Activated CD4-positive, alpha-beta T cell treated with anti-CD3 and anti-CD28 coated beads, Interleukin-2, amount 10 ng/mL, durations not matched to agents 7 days and 5 days (primary cell): ENCODE measurements around the gene NDST1. TPM values are rescaled to one million over a fixed set of nuclear protein-coding genes. Genes with fewer than 3 reads are reported as not detected.

Source experiments
- CTCF ChIA-PET: fragments of 350-600 bp; sonication (Branson Sonifier 250); formaldehyde crosslinking; loops from one replicate; lab custom pipeline; 2021; ENCODE audit warnings: antibody characterized with exemption; lab: Charles Lee
- POLR2A ChIA-PET: fragments of 350-600 bp; sonication (Branson Sonifier 250); formaldehyde crosslinking; loops from one replicate; lab custom pipeline; 2021; ENCODE audit warnings: antibody characterized with exemption; lab: Charles Lee
- DNase-seq: peaks from one replicate; pipeline ENCODE4 v3.0.0-alpha.2; 2020
- H3K27ac Mint-ChIP-seq: one replicate; pipeline ENCODE4 v1.8.0; 2021; ENCODE audit warnings: mild to moderate bottlenecking, moderate library complexity, mixed read lengths
- H3K27me3 Mint-ChIP-seq: one replicate; pipeline ENCODE4 v1.8.0; 2021; ENCODE audit warnings: mixed read lengths
- H3K36me3 Mint-ChIP-seq: one replicate; pipeline ENCODE4 v1.8.0; 2021; ENCODE audit warnings: low read depth, mixed read lengths
- H3K4me1 Mint-ChIP-seq: one replicate; pipeline ENCODE4 v1.8.0; 2021; ENCODE audit warnings: mixed read lengths
- H3K4me3 Mint-ChIP-seq: one replicate; pipeline ENCODE4 v1.8.0; 2021; ENCODE audit warnings: mild to moderate bottlenecking, moderate library complexity, mixed read lengths
- H3K9me3 Mint-ChIP-seq: one replicate; pipeline ENCODE4 v1.8.0; 2021; ENCODE audit warnings: mixed read lengths
- total RNA-seq, 2 experiments: library from RNA; stranded (reverse); gene quantifications; one replicate each; pipeline ENCODE4 v1.2.3, GENCODE V29; 2021

NDST1 gene
- total RNA-seq, 2 experiments from 2014 or later = 0.50 to 0.71 TPM

DNA sequence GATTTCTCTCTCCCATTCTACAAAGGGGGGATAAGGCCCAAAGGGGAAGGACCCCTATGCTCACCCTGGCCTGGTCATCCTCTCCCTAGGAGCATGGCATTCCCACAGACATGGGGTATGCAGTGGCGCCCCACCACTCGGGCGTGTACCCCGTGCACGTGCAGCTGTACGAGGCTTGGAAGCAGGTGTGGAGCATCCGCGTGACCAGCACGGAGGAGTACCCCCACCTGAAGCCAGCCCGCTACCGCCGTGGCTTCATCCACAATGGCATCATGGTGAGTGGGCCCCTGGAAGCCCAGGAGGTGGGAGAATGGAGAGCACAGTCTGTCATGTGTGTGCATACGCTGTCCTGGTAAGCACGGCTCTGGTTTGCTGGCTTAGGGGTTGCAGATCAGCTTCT is 27.7 kb downstream of the NDST1 start:
- POLR2A ChIA-PET = no interaction called here
- Mint-ChIP-seq H3K27ac (no peak overlapping the region), H3K4me3 (no peak overlapping the region), H3K27me3 (no peaks in the 10 kb centered on the region), H3K4me1 (no peaks in the 10 kb centered on the region), H3K9me3 (no peaks in the 10 kb centered on the region), H3K36me3 (no peaks in the 10 kb centered on the region)
- CTCF ChIA-PET = interaction anchor here (0.7 to 3.1 kb wide), 3 partner anchors 10 to 19 kb away, joined by 3 to 7 read pairs (median 3); no protein-coding TSS in a partner anchor
- no peak for DNase-seq

DNA sequence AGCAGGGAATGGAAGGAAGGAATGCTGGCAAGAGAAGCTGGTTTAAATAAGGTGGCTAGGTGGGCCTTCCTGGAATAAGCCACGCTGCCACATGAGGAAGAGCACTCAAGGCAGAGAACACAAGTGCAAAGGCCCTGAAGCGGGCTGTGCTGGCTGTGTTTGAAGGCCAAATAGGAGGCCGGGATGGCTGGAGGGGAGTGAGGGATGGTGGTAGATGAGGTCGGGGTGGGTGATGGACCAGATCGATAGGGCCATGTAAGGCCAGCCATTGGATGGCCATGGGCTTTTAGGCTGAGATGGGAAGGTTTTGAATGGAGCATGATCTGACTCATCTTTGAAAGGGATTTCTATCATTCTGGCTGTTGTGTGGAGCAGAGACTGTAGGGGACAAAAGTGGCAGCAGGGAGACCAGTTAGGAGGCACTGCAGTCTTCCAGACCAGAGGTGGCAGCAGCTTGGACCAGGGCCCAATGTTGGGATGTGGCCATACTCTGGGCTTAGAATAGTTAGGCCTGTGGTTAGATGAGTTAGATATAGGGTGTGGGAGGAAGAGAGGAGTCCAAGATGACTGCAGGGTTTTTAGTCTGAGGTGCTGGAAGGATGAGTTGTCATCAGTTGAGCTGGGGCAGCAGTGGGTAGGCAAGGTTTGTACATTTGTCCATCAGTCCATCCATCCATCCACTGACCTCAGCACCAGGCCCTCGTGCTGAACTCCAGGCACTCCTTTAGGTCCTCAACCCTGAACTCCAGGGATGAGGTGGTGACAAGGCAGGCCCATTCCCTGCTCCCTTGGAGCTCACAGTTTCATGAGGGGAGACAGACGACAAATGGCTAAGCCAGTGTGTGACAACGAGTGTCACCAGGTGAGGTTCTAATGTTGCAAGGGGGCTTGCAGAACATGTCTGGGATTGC is 30.3 kb downstream of the NDST1 start:
- no peak for DNase-seq
- Mint-ChIP-seq H3K36me3 (no peaks in the 10 kb centered on the region), H3K27me3 (no peaks in the 10 kb centered on the region), H3K9me3 (no peaks in the 10 kb centered on the region), H3K27ac (no peak overlapping the region), H3K4me3 (no peak overlapping the region), H3K4me1 (no peaks in the 10 kb centered on the region)
- CTCF ChIA-PET = no interaction called here
- POLR2A ChIA-PET = no interaction called here

DNA sequence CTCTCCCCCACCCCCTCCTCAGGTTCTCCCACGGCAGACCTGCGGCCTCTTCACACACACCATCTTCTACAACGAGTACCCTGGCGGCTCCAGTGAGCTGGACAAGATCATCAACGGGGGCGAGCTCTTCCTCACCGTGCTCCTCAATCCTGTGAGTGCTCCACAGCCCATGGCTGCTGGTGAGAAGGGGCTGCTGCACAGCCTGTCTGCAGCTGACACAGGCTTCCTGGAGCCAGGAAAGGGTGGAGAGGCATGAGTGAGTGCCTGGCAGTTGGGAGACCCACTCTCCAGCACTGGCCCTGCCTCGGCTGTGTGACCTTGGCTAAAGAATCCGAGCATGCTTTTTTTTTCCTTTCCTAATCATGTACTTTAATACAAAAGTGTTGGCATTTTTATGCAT is 31.3 kb downstream of the NDST1 start:
- ChIA-PET POLR2A (no interaction called here), CTCF (no interaction called here)
- Mint-ChIP-seq H3K27me3 (no peaks in the 10 kb centered on the region), H3K4me3 (no peak overlapping the region), H3K4me1 (no peaks in the 10 kb centered on the region), H3K9me3 (no peaks in the 10 kb centered on the region), H3K36me3 (no peaks in the 10 kb centered on the region), H3K27ac (no peak overlapping the region)
- DNase-seq = no peak

DNA sequence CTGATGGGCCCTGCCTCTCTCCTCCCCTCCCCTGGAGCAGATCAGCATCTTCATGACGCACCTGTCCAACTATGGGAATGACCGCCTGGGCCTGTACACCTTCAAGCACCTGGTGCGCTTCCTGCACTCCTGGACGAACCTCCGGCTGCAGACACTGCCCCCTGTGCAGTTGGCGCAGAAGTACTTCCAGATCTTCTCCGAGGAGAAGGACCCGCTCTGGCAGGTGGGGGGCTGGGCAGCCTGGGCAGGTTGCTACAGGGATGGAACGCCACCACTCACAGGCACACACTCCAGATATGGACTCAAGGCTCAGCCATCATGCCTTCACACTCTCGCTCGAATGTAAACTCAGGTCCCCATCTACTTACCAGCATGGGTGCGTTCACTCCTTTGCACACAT is 32.1 kb downstream of the NDST1 start:
- no peaks in the 10 kb centered on the region for H3K27me3 Mint-ChIP-seq
- ChIA-PET POLR2A (no interaction called here), CTCF (no interaction called here)
- DNase-seq = no peak
- H3K4me3 Mint-ChIP-seq = no peak overlapping the region
- no peak overlapping the region for H3K27ac Mint-ChIP-seq
- H3K9me3 Mint-ChIP-seq = no peaks in the 10 kb centered on the region
- no peaks in the 10 kb centered on the region for H3K36me3 Mint-ChIP-seq
- H3K4me1 Mint-ChIP-seq = no peaks in the 10 kb centered on the region

DNA sequence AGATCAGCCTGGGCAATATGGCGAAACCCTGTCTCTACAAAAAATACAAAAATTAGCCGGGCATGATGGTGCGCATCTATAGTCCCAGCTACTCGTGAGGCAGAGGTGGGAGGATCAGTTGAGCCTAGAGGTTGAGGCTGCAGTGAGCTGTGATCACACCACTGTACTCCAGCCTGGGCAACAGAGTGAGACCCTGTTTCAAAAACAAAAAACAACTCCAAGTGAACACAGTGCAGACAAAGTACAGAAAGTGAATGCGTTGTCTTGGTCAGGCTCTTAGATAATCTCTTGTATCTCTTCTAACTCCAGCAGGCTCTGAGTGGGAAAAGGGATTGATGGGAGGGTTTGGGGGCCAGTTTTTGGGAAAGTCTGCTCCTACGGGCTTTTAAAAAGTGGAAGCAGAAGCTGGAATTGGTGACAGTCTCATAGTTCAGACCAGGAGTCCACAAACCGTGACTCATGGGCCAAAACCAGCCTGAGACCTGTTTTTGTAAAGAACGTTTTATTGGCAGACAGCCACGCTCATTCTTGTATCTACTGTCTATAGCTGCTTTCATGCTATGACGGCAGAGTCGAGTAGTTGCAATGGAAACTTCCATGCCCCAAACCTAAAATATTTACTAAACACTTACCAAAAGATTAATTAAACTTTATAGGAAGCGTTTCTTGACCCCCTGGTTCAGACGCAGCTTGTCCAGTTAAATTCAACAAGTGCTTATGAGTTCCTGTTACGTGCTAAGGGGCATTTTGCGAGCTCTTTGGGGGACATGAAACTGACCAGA is 32.9 kb downstream of the NDST1 start:
- Mint-ChIP-seq H3K4me1 (no peaks in the 10 kb centered on the region), H3K27me3 (no peaks in the 10 kb centered on the region), H3K27ac (no peak overlapping the region), H3K4me3 (no peak overlapping the region), H3K36me3 (no peaks in the 10 kb centered on the region), H3K9me3 (no peaks in the 10 kb centered on the region)
- no peak for DNase-seq
- ChIA-PET CTCF (interaction anchor here (0.8 kb wide), 1 partner anchor 81 kb away, joined by 3 read pairs; no protein-coding TSS in a partner anchor), POLR2A (no interaction called here)

DNA sequence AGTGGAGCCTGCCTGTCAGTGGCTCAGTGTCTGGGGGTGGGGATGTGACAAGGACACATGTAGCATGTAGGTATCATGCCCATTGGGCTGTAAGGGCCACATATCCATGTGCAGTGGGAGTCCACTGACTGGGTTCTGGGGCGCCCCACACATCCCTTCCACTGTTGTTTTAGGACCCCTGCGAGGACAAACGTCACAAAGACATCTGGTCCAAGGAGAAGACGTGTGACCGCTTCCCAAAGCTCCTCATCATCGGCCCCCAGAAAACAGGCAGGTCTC is 33.4 kb downstream of the NDST1 start:
- no peak for DNase-seq
- H3K4me3 Mint-ChIP-seq = no peak overlapping the region
- POLR2A ChIA-PET = no interaction called here
- H3K9me3 Mint-ChIP-seq = no peaks in the 10 kb centered on the region
- H3K27me3 Mint-ChIP-seq = no peaks in the 10 kb centered on the region
- no peaks in the 10 kb centered on the region for H3K4me1 Mint-ChIP-seq
- H3K27ac Mint-ChIP-seq = no peak overlapping the region
- H3K36me3 Mint-ChIP-seq = no peaks in the 10 kb centered on the region
- CTCF ChIA-PET = interaction anchor here (0.8 kb wide), 1 partner anchor 82 kb away, joined by 3 read pairs; no protein-coding TSS in a partner anchor

DNA sequence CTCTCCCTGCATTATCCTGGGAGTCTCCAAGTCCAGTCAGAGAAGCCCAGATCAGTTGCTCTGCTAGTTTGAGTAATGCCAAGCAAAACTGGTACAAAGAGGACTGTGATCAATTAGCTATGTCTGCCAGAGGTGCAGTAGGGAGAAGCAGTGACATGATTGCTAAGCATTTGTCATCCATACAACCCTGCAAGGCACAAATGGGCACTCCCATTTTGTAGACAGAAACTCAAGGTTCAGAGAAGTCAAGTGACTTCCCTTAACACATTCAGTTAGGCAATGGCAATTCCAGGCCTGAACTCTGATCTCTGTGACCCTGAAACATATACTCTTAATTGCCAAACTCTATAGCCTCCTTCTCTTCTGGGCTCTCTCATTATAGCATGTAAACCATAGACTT is 34.0 kb downstream of the NDST1 start:
- H3K4me3 Mint-ChIP-seq = no peak overlapping the region
- CTCF ChIA-PET = no interaction called here

DNA sequence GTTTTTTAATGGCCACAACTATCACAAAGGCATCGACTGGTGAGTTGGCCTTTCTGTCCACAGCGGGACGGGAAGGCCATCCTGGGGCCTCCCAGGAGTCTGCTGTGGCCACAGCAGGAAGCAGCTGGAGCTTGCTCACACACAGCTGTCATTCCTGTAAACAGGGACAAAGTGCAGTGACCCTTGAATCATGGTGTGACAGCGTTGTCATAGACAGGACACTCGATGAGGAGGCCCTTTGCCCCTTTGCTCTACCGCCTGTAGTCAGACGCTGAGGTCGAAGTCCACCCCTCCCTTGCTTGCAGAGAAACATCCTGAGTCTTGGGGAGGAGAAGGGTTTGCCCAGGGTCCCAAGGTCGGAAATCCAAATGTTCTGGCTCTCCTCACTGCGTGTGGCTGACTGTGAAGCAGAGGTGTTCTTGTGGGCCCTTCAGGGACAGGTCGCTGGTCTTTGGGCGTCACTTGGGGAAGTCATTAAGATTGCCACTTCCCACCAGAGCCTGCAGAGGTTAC is 35.1 kb downstream of the NDST1 start:
- H3K9me3 Mint-ChIP-seq = no peaks in the 10 kb centered on the region
- H3K4me3 Mint-ChIP-seq = no peak overlapping the region
- DNase-seq = no peak
- H3K27me3 Mint-ChIP-seq = no peaks in the 10 kb centered on the region
- ChIA-PET CTCF (interaction anchor here (0.6 kb wide), 1 partner anchor 64 kb away, joined by 3 read pairs; no protein-coding TSS in a partner anchor), POLR2A (no interaction called here)
- H3K4me1 Mint-ChIP-seq = no peaks in the 10 kb centered on the region
- no peaks in the 10 kb centered on the region for H3K36me3 Mint-ChIP-seq
- no peak overlapping the region for H3K27ac Mint-ChIP-seq

More for the DNA sequence above, 34.0 kb downstream of the NDST1 start:
- no peaks in the 10 kb centered on the region for H3K4me1 Mint-ChIP-seq
- no peak overlapping the region for H3K27ac Mint-ChIP-seq
- DNase-seq = no peak
- no peaks in the 10 kb centered on the region for H3K9me3 Mint-ChIP-seq
- POLR2A ChIA-PET = no interaction called here
- no peaks in the 10 kb centered on the region for H3K27me3 Mint-ChIP-seq
- no peaks in the 10 kb centered on the region for H3K36me3 Mint-ChIP-seq

DNA sequence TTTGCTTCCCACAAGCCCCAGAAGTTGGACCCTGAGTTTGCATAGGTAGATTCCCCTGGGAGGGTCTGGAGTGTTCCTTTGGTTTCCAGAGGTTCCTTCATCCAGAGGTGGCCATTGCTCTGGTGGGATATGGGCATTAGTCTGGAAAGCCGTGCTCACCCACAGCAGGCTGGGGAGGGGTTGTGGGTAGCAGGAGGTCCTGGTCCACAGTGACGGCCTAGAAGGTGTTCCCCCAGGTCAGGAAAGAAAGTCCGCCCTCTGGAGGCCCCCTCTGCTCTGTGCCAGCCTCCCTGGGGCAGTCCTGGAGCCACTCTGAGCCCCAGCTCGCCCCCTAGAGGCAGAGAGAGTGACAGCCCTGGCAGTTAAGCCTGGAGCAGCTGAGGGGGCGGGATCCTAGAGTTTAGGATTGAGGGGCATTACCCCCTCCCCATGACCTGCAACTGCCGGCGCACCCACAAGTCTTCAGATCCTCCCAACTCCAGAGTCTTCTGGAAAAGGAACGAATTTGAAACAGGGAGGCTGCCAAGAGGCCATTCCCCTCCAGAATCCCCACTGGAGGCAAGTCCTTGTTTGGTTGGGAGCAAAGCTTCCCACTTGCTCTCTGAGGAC is 36.8 kb downstream of the NDST1 start:
- Mint-ChIP-seq H3K27ac (no peak overlapping the region), H3K4me1 (no peaks in the 10 kb centered on the region), H3K36me3 (no peaks in the 10 kb centered on the region), H3K4me3 (no peak overlapping the region), H3K27me3 (no peaks in the 10 kb centered on the region), H3K9me3 (no peaks in the 10 kb centered on the region)
- CTCF ChIA-PET = interaction anchor here (0.6 to 1.9 kb wide), 7 partner anchors 9 to 302 kb away, joined by 3 to 7 read pairs (median 4); partner anchors contain the start of gene IRGM
- POLR2A ChIA-PET = no interaction called here
- DNase-seq = peak; percentile 68

DNA sequence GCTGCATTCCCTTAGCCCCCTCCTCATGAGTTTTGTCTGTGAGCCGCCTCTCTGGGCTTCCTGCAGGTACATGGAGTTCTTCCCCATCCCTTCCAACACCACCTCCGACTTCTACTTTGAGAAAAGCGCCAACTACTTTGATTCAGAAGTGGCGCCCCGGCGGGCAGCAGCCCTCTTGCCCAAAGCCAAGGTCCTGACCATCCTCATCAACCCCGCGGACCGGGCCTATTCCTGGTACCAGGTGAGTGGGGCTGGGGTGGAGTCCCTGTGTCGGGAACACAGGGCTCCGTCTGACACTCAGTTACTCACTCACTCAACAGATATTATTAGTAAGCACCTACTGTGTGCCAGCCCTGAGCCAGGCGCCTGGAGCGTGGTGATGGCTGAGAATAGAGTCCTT is 37.3 kb downstream of the NDST1 start:
- Mint-ChIP-seq H3K9me3 (no peaks in the 10 kb centered on the region), H3K36me3 (no peaks in the 10 kb centered on the region), H3K27ac (no peak overlapping the region), H3K4me3 (no peak overlapping the region), H3K27me3 (no peaks in the 10 kb centered on the region), H3K4me1 (no peaks in the 10 kb centered on the region)
- ChIA-PET CTCF (interaction anchor here (0.6 to 1.9 kb wide), 7 partner anchors 8 to 301 kb away, joined by 3 to 7 read pairs (median 4); partner anchors contain the start of gene IRGM), POLR2A (no interaction called here)
- DNase-seq = no peak

DNA sequence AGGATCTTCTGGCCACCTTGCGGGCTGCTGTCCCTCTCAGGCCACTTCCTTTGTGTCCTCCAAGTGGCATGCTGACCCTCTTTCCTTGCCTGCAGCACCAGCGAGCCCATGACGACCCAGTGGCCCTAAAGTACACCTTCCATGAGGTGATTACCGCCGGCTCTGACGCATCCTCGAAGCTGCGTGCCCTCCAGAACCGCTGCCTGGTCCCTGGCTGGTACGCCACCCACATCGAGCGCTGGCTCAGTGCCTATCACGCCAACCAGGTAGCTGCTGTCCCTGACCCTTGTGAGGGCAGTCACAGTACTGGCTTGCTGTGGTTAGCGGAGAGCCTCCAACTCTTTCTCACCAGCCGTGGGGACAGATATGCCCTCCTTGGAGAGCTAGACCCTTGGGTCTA is 40.2 kb downstream of the NDST1 start:
- Mint-ChIP-seq H3K4me3 (no peak overlapping the region), H3K4me1 (no peaks in the 10 kb centered on the region), H3K27me3 (no peaks in the 10 kb centered on the region), H3K9me3 (no peaks in the 10 kb centered on the region), H3K27ac (no peak overlapping the region), H3K36me3 (no peaks in the 10 kb centered on the region)
- no peak for DNase-seq
- ChIA-PET POLR2A (no interaction called here), CTCF (no interaction called here)

DNA sequence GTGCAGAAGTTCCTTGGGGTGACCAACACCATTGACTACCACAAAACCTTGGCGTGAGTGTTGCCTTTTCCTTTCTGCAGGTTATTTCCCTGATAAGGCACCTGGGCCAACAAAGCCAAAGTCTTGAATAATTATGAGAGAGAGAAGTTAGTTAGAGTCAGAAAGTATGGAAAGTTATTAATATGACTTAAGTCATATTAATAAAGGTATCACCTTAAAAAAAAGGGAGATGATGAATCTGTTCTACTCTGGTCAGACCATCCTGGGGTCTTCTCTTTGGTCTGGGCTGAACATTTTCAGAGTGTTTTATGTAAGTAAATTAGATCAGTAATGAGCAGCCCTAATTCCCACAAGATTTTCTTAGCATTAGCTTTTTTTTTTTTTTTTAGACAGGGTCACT is 41.8 kb downstream of the NDST1 start:
- CTCF ChIA-PET = interaction anchor here (0.6 kb wide), 1 partner anchor 98 kb away, joined by 3 read pairs; no protein-coding TSS in a partner anchor
- POLR2A ChIA-PET = no interaction called here
- Mint-ChIP-seq H3K27me3 (no peaks in the 10 kb centered on the region), H3K9me3 (no peaks in the 10 kb centered on the region), H3K4me3 (no peak overlapping the region), H3K4me1 (no peaks in the 10 kb centered on the region), H3K36me3 (no peaks in the 10 kb centered on the region), H3K27ac (no peak overlapping the region)
- no peak for DNase-seq
